Right lobe of liver (tissue), 4 donors: ENCODE results near the gene AKAP17A.

Source experiments
- CTCF ChIP-seq, 4 donors: fragments of 200-600 bp in 3 of 4; fragments of 450-650 bp in 1 of 4; IDR thresholded peaks; one replicate each; pipeline versions ENCODE4 v1.5.1 to v1.8.0; 2016 to 2022; ENCODE audit warnings: antibody characterized with exemption in 4 of 4, mild to moderate bottlenecking in 2 of 4
- POLR2A ChIP-seq: fragments of 450-650 bp; IDR thresholded peaks from one replicate; pipeline ENCODE4 v1.6.1; 2017; ENCODE audit warnings: antibody characterized with exemption, mild to moderate bottlenecking
- donor health status: DM: no; HTN: no; CAD: no.
- donor health status: DM: no; HTN: no; CAD: no.
- donor health status: DM: no; HTN: yes; CAD: no.

GRCh38 chrX:1545776-1546408, 45.5 kb upstream of the AKAP17A start:
- TF ChIP-seq CTCF (IDR thresholded peaks at IDR 0.05) (no peak), POLR2A (no peak)
